GM12873 (cell line): ENCODE measurements around the gene PITPNM2.

Experiments
- TF ChIP-seq, protein P1 (sequence below): IDR thresholded peaks from 2 replicates; pipeline ENCODE4 v1.5.1; 2012; ENCODE audit warnings: low read depth, mild to moderate bottlenecking, moderate library complexity, low read length, control low read depth; ENCODE audit not compliant: insufficient read depth; ENCODE audit errors: missing control alignments

The PITPNM2 gene

DNA sequence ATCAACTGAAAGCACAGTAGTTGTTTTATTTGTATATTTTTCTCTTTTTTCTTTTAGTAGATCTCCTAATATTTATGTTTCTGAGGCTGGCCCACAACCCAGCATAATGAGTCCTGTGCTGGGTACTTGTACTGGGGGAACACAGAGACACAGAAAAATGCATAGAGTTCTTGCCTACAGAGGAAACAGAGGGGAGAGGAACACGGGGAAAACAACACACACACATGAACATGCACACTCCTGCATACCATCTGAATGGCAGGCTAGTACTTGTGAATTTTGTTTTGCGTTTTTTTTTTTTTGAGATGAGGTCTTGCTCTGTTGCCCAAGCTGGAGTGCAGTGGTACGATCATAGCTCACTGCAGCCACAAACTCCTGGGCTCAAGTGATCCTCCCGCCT is 21.3 kb downstream of the PITPNM2 start:
- TF ChIP-seq, protein P1, sequence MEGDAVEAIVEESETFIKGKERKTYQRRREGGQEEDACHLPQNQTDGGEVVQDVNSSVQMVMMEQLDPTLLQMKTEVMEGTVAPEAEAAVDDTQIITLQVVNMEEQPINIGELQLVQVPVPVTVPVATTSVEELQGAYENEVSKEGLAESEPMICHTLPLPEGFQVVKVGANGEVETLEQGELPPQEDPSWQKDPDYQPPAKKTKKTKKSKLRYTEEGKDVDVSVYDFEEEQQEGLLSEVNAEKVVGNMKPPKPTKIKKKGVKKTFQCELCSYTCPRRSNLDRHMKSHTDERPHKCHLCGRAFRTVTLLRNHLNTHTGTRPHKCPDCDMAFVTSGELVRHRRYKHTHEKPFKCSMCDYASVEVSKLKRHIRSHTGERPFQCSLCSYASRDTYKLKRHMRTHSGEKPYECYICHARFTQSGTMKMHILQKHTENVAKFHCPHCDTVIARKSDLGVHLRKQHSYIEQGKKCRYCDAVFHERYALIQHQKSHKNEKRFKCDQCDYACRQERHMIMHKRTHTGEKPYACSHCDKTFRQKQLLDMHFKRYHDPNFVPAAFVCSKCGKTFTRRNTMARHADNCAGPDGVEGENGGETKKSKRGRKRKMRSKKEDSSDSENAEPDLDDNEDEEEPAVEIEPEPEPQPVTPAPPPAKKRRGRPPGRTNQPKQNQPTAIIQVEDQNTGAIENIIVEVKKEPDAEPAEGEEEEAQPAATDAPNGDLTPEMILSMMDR = no peak

DNA sequence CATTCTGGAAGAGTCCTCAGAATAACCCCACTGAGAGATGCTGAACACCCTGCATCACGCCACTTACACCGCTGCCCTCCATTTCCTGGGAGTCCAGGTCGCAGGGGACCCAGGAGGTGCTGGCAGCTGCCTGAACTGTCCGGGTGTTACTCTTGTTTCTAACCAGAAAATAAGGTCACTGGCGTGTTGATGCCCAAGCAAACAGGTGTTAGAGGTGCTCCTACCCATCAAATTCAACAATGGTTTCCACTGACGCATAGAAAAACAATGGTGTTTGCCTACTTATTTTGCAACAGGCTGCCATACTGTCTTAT is 23.8 kb downstream of the PITPNM2 start:
- TF ChIP-seq, protein P1 = no peak

DNA sequence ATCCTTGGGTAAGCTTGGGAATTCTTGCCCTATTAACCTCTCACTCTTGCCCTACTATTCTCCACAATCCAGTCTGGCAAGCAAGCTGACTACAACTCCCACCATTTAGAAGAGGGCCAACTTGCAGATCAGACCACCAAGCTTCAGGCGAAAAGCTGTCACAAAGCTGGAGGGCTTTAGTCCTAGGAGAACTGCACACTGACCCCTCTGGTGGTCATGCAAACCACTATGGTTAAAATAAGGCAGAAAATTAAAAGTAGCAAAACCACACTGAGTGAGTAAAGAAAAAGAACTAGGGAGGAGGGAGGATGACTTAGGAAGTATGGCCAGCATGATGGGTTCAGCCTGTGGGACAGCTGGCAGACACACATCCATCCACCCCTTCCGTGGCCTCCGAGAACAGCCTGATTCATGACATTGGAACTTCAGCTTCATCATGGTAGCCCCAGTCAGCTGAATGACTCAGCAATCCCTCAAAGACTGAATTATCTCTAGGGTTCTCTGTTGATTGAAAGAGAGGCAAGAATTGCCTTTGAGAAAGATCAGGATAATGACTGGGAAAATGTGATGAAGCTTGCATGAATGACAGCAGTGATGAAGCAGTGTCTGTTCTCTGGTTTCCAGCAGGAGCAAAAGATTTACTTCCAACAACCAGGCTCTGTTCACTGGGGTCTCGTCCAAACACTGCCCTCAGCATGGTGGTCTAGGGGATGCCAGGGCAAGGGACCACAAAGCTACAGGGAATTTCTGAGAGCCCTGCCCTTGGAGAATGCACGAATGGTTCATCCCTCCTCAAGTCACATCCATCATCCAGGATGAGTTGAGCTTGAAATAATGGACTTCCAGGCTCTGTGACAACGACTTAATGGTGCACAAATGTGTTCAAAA is 24.4 kb downstream of the PITPNM2 start:
- TF ChIP-seq, protein P1 = peak; percentile 14

DNA sequence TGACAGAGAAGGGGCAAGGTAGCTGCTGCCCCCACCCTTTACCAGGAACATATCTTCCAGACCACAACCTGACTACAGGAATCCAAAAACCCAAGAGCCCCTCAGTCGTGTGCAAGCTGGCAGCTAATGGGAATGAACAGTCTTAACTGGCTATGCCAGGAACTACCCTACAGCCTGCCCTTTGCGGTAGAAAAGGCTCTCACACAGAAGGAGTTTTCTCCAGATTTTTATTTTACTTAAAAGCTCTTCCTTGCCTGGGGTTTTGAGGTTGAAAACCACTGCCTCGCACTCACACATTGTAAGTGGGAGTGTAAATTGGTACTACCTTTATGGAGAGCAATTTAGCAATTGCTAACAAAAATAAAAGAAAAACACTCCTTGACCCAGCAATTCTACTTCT is 28.3 kb downstream of the PITPNM2 start:
- TF ChIP-seq, protein P1 = no peak

DNA sequence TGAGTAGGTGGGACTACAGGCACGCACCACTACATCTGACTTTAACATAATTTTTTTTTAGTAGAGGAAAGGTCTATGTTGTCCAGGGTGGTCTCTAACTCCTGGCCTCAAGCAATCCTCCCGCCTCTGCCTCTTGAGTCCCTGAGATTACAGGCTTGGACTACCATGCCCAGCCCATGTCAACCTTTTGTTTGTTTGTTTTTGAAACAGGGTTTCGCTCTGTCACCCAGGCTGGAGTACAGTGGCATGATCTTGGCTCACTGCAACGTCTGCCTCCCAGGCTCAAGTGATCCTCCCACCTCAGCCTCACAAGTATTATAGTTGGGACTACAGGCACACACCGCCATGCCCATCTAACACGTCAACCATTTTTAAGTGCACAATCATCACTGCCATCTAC is 29.2 kb downstream of the PITPNM2 start:
- TF ChIP-seq, protein P1 = no peak

DNA sequence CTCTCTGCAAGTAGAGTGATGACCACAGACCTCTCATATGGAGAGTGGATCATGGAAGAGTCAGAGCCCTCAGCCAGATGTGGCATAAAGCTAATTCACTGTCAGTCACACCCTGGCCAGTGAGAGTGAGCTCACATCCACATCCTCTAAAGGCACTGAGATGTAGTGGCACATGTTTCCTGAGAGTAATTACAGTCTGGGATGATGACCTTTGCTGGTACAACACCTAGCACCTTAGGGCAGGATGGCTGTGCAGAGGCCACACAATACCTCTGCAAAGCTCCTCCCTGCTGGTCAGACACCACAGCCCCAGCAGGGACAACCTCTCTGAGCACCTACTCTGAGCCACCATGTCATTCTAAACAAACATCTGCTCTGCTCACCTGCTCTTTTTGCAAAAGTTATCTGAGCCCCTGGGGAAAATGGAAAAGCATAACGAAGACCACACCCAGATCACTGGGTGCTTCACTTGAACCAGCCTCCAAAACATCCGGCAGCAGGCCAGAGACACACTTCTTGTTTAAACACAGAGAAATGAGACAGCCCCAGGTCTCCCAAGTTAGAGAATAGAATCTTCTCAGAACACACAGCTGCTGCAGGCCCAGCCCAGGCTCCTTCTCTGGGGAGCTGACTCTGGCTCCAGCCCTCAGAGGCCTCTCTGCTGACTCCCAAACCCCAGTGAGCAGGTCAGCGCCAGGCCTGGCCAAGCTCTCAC is 30.3 kb downstream of the PITPNM2 start:
- TF ChIP-seq, protein P1 = no peak

DNA sequence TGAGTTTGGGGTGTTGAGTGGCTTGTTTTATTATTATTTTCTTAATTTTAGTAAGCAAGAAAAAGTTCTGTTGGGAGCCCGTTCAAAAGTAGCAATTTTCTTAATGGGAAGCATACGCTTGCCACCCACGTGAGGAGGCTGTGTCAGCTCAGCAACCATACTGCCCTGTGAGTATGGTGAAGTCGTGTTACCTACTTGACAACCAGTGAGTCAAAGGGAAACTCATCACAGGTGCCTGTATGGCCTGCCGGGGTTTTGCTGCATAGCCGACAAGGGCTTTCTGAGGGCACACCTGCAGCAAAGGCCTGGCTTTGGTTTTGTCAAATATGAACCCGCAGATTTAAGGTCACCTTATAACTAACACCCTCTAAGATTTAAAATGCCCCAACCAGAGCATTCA is 31.1 kb downstream of the PITPNM2 start:
- TF ChIP-seq, protein P1 = no peak
